ENCODE measurements around the gene GUCY1B1. TPM values are rescaled to one million over a fixed set of nuclear protein-coding genes. Genes with fewer than 3 reads are reported as not detected.

The GUCY1B1 gene
- total and polyA plus RNA-seq, 8 donors: 20.8 to 55.6 (median 47.0) TPM

- TF ChIP-seq CTCF (IDR thresholded peaks at IDR 0.05): no peak
- DNase-seq (no peak), ATAC-seq (no peak)
- Histone ChIP-seq H3K27me3 (no peaks in the 10 kb centered on the region), H3K4me1 (peaks cover 0 to 7% of the 10 kb centered on the region in 2 donors), H3K36me3 (no peaks in the 10 kb centered on the region), H3K9me3 (no peaks in the 10 kb centered on the region), H3K4me3 (no peak overlapping the region), H3K27ac (no peak overlapping the region)
- intact Hi-C loops (cut with DNase I): no loop called here
These were observed 52.3 kb downstream of the GUCY1B1 start for GRCh38 chr4:155811083-155811482.

- Histone ChIP-seq H3K4me1 (no peaks in the 10 kb centered on the region), H3K27me3 (no peaks in the 10 kb centered on the region), H3K9me3 (no peaks in the 10 kb centered on the region), H3K36me3 (no peaks in the 10 kb centered on the region), H3K27ac (no peak overlapping the region), H3K4me3 (no peak overlapping the region)
- no peak for DNase-seq
- no peak for ATAC-seq
- intact Hi-C loops (cut with DNase I): no loop called here
- TF ChIP-seq CTCF (IDR thresholded peaks at IDR 0.05): no peak
These were observed 59.8 kb downstream of the GUCY1B1 start for GRCh38 chr4:155818639-155819038.

DNA sequence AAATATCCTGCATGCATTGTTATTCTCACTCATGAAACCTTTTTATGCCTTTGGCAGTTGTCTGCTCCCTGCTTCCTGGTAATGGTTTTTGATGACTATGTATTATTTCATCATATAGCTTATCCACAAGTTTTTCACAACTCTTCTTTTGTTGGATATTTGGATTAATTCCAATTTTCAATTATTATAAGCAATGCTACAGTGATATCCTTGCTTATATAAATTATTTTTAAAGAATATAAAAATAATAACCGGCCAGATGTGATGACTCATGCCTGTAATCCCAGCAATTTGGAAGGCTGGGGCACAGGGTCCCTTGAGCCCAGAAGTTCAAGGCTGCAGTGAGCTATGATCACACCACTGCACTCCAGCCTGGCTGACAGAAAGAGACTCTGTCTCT is 60.2 kb downstream of the GUCY1B1 start:
- no peak for ATAC-seq
- no peak for DNase-seq
- no peaks in the 10 kb centered on the region for H3K27me3 ChIP-seq
- no peak overlapping the region for H3K27ac ChIP-seq
- TF ChIP-seq CTCF (IDR thresholded peaks at IDR 0.05): no peak
- H3K36me3 ChIP-seq: no peaks in the 10 kb centered on the region
- H3K9me3 ChIP-seq: no peaks in the 10 kb centered on the region
- H3K4me1 ChIP-seq: no peaks in the 10 kb centered on the region
- intact Hi-C loops (cut with DNase I): no loop called here
- no peak overlapping the region for H3K4me3 ChIP-seq

DNA sequence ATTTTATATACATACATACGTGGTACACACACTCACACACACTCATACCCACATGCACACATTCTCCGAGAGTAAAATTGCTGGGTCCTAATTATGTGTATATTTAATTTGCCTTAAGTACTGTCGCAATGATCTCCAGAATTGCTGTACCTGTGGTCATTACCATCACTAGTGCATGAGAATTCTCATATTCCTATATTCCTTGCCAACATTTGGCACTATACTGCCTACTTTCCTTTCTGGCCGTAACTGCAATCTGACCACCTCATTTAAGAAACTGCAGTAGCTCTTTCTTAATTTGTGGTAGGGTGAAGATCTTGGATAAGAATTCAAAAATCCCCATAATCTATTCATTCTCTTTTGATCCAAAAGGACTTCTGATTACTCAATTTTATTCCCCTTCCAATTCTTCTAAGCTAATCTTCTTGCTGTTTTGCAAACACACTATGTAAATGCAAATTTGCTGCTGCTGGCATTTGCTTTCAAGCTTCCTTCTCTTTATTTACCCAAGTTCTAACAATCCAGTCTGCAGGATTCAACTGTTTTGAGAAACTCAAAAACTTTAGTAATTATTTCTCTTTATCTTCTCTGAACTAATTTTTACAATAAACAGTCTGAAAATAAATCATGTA is 62.2 kb downstream of the GUCY1B1 start:
- intact Hi-C loops (cut with DNase I): no loop called here
- TF ChIP-seq CTCF (IDR thresholded peaks at IDR 0.05): no peak
- Histone ChIP-seq H3K9me3 (no peaks in the 10 kb centered on the region), H3K27ac (no peak overlapping the region), H3K27me3 (no peaks in the 10 kb centered on the region), H3K36me3 (no peaks in the 10 kb centered on the region), H3K4me1 (no peaks in the 10 kb centered on the region), H3K4me3 (no peak overlapping the region)
- no peak for ATAC-seq
- DNase-seq: no peak

DNA sequence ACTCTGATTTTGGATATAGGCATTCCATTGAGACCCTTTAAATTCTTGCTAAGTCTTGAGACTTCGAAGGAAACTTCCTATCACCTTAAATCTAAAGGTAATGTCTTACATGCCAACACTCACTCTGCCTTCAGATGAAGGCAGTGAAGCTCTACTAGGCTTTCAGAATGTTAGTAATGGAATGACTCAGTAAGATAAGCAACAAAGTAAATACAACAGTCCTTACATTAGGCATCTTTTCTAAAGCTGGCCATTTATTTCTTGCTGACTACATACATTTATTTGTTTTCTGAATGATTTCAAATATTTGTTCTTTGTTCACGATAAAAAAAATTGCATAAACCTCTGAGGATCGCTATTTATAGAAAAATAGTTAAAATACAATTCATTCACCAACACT is 63.8 kb downstream of the GUCY1B1 start:
- peak; percentile 18 for ATAC-seq

More for the DNA sequence above, 63.8 kb downstream of the GUCY1B1 start:
- intact Hi-C loops (cut with DNase I): no loop called here
- no peaks in the 10 kb centered on the region for H3K27me3 ChIP-seq
- no peaks in the 10 kb centered on the region for H3K9me3 ChIP-seq
- DNase-seq: no peak
- TF ChIP-seq CTCF (IDR thresholded peaks at IDR 0.05): no peak
- H3K4me3 ChIP-seq: no peak overlapping the region
- no peak overlapping the region for H3K27ac ChIP-seq
- no peaks in the 10 kb centered on the region for H3K36me3 ChIP-seq
- no peaks in the 10 kb centered on the region for H3K4me1 ChIP-seq

Measured in left lung (tissue), 10 donors.